ENCODE measurements around the gene ZFYVE28.

Gene ZFYVE28

DNA sequence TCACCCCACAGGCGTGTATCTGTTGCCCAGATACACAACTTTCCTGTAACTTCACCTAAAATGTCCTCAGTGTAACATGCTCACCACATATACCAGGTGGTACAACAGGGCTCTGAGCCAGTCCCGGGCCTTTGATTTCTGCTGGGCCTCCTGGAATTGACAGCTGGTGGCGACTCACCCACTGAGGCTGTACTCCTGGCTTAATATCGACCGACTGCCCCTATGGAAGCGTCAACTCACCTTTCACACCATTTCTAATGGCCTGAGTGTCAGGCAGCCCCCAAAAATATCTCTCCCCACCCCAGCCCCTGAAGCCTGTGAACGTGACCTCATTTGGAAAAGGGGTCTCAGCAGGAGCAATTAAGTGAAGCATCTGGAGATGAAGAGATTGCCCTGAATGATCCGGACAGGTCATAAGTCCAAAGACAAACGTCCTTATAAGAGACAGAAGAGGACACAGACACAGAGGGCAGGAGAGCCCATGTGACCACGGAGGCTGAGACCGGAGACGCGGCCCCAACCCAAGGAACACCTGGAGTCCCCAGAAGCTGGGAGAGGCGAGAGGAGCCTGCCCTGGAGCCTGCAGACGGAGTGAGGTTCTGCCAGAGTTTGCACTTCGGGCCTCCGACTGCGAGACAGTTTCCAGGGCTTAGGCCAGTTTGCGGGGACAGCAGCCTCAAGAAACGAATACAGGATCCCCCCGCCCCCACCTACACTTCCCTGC is 144.0 kb downstream of the ZFYVE28 start:
- no peak for DNase-seq (ENCODE audit: low spot score)
- TF ChIP-seq, protein P1, sequence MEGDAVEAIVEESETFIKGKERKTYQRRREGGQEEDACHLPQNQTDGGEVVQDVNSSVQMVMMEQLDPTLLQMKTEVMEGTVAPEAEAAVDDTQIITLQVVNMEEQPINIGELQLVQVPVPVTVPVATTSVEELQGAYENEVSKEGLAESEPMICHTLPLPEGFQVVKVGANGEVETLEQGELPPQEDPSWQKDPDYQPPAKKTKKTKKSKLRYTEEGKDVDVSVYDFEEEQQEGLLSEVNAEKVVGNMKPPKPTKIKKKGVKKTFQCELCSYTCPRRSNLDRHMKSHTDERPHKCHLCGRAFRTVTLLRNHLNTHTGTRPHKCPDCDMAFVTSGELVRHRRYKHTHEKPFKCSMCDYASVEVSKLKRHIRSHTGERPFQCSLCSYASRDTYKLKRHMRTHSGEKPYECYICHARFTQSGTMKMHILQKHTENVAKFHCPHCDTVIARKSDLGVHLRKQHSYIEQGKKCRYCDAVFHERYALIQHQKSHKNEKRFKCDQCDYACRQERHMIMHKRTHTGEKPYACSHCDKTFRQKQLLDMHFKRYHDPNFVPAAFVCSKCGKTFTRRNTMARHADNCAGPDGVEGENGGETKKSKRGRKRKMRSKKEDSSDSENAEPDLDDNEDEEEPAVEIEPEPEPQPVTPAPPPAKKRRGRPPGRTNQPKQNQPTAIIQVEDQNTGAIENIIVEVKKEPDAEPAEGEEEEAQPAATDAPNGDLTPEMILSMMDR (IDR thresholded peaks at IDR 0.05; ENCODE audit: extremely low read depth, missing control alignments) = no peak

DNA sequence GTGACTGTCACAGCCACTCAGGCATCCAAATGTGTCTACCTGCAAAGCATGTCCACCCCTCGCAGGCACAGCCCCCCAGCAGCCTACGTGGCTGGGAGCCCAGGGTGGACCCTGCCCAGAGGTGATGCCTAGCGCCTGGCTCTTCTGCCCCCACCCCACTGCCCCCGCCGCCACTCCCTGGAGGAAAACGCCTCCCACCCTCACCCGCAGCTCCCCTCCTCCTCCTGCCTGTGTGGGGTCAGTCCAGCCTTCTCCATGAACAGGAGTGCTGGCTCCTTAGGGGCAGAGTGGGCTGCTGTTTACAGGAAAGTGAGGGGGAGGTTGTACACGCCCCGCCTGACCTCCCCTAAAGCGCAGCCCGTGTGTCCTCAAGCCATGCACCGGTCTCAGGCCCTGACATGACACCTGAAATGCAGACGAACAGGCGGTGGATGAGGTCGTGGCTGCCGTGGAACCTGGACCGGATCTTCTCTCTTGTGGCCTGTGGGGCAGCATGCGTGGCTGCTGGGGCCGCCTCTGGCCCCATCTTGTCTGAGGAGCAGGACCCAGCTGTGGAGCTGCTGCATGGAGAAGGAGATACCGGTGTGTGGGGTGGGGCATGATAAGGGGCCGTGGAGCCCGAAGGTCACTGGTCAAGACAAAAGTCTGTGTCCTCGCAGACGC is 144.7 kb downstream of the ZFYVE28 start:
- TF ChIP-seq, protein P1 (IDR thresholded peaks at IDR 0.05; ENCODE audit: extremely low read depth, missing control alignments) = no peak

DNA sequence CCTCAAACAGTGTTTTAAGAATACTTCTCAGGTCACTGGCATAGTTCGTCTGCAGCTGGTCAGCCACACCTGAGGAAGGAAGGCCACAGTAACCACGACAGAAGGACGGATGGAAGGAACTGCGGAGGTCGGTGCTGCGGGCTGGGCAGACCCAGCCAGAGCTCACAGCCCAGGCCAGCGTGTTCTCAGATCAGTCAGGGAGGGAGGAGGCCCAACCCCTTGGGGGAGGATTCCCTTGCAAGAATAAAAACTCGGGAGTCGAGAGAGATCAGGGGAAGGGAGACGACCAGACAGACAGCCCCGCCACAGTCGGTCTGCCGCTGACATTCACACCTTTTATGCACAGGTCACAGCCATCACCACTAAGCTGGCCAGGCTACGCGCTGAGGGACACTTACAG is 145.2 kb downstream of the ZFYVE28 start:
- TF ChIP-seq, protein P1 (IDR thresholded peaks at IDR 0.05; ENCODE audit: extremely low read depth, missing control alignments) = no peak
- DNase-seq (ENCODE audit: low spot score) = no peak

More for the DNA sequence above, 144.7 kb downstream of the ZFYVE28 start:
- DNase-seq (ENCODE audit: low spot score) = no peak

DNA sequence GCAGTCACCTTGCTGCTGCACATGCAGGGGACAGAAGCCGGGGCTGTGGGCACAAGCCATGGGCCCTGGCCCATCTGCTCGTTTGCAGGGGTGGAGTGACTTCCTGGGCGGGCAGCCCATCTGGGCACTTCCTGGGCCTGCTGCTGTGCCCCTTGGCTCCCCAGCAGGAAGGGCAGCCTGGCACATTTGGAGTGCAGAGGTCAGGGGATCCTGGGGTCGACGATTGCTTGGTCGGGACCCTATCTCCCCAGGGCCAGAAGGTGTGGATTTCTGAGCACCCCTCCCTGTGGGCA is 145.7 kb downstream of the ZFYVE28 start:
- DNase-seq (ENCODE audit: low spot score) = no peak
- TF ChIP-seq, protein P1 (IDR thresholded peaks at IDR 0.05; ENCODE audit: extremely low read depth, missing control alignments) = no peak

DNA sequence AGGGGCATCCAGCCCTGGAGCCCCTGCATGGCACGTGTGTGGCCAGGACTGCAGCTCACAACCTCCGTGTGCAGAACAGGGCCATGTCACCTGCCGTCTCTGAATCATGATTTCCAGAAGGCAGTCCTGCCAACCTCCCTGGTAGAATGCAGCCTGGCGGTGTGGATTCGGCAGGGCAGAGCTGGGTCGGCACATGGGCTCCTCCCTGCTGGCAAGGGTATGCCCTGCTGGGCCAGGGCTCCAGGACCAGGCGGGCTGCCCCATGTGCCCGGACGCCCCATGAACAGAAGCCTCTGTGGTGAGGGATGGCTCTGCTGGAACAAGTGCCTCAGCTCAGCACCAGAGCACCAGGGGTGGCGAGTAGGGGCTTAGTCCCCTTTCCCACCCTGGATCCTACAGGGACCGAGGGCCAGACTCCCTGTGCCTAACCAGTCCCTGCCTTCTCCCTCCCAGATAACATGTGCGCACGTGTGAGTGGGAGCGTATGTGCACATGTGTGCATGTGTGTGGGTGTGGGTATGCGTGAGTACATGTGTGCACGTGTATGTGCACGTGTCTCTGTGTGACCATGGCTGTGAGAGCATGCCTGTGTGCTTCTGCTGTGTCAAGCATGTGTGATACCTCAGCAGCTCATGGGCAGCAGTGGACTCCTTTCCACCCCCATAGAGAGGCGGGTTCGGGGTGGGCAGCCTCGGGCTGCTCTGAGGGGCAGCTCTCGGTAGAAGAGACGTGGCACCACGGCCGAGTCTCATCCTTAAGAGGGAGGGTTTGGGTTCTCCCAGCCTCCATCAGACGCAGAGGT is 146.2 kb downstream of the ZFYVE28 start:
- DNase-seq (ENCODE audit: low spot score) = no peak
- TF ChIP-seq, protein P1 (IDR thresholded peaks at IDR 0.05; ENCODE audit: extremely low read depth, missing control alignments) = no peak

DNA sequence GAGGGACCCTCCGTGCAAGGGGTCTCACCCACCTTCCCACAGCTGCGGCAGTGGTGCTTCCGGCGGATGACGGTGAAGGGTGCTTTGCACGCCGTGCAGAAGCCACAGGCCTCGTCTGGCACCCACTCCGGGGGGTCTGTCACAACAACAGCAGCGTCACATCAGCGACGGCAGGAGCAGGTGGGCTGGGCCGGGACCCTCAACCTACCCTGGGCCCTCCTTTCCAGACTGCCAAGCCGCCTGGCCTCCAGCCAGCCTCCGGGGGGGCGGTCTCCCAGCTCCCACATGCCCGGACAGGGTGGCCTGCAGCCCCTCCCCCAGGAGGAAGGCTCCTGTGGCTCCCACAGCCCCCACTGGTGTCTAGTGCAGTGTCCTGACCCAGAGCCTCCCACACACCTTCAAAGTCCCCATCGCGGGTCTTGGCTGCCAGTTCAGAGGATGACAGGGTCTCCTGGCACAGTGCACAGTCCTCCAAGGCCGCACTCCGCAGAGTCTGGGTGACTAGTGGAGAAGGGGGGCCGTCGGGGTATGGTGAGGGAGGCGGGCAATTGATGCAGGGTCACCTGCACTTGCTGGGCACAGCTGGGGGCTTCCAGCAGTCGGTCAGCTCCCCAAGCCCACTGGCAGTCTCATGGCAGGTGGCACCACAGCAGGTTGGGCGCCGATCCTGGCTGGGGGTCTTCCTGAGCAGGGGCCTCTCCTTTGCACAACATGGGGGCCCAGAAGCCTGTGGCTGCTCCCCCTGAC is 147.0 kb downstream of the ZFYVE28 start:
- TF ChIP-seq, protein P1 (IDR thresholded peaks at IDR 0.05; ENCODE audit: extremely low read depth, missing control alignments) = no peak
- no peak for DNase-seq (ENCODE audit: low spot score)
